Transverse colon (tissue), 4 donors: Measurements from ENCODE around the gene ZNF213. TPM values are rescaled to one million over a fixed set of nuclear protein-coding genes. Genes with fewer than 3 reads are reported as not detected.

Source experiments
- DNase-seq: peaks from one replicate; pipeline ENCODE4 v3.0.0-alpha.2; 2019
- H3K27ac ChIP-seq, 4 donors: fragments of 200-600 bp; sonication (generic); 2 replicates each; pipeline ENCODE4 v1.5.1; 2016 to 2018; ENCODE audit warnings: inconsistent platforms in 4 of 4
- H3K27me3 ChIP-seq: fragments of 200-600 bp; sonication (generic); 2 replicates; pipeline ENCODE4 v1.5.1; 2017; ENCODE audit warnings: inconsistent platforms
- H3K36me3 ChIP-seq, 4 donors: fragments of 200-600 bp; sonication (generic); 2 replicates each; pipeline ENCODE4 v1.5.1; 2017 to 2019; ENCODE audit warnings: inconsistent platforms in 4 of 4
- H3K4me1 ChIP-seq, 4 donors: fragments of 200-600 bp; sonication (generic); 2 replicates each; pipeline ENCODE4 v1.5.1; 2017 to 2020; ENCODE audit warnings: inconsistent platforms in 4 of 4
- H3K4me3 ChIP-seq, 4 donors: fragments of 200-600 bp; sonication (generic); 1 replicate in 1 of 4; 2 replicates in 3 of 4; pipeline versions ENCODE4 v1.5.1 to v1.6.1; 2017 to 2019; ENCODE audit warnings: inconsistent platforms in 4 of 4
- H3K9me3 ChIP-seq, 2 donors: fragments of 200-600 bp; sonication (generic); 2 replicates each; pipeline ENCODE4 v1.5.1; 2017 to 2019; ENCODE audit warnings: inconsistent platforms in 2 of 2
- CTCF ChIP-seq, 5 experiments: fragments of 200-600 bp in 3 of 5; fragments of 450-650 bp in 2 of 5; sonication (generic) in 3 of 5; IDR thresholded peaks; 1 replicate in 2 of 5; 2 replicates in 3 of 5; pipeline ENCODE4 v1.5.1; 2016 to 2017; ENCODE audit warnings: antibody characterized with exemption in 5 of 5, inconsistent platforms in 3 of 5, mild to moderate bottlenecking in 2 of 5, moderate library complexity in 1 of 5
- EP300 ChIP-seq: sonication (generic); formaldehyde crosslinking; IDR thresholded peaks from one replicate; pipeline ENCODE4 v1.6.1; 2017; ENCODE audit warnings: antibody characterized with exemption, low read depth
- POLR2A ChIP-seq: fragments of 450-650 bp; IDR thresholded peaks from one replicate; pipeline ENCODE4 v1.6.1; 2016; ENCODE audit warnings: antibody characterized with exemption, mild to moderate bottlenecking, moderate library complexity
- POLR2AphosphoS5 ChIP-seq, 3 donors: sonication (generic); formaldehyde crosslinking; IDR thresholded peaks; one replicate each; pipeline ENCODE4 v1.6.1; 2016; ENCODE audit warnings: antibody characterized with exemption in 3 of 3
- WGBS, 2 donors: methylation state at CpG; one replicate each; pipeline ENCODE4 v1.1.5; 2018; ENCODE audit warnings: low coverage in 1 of 2; 5-methylcytosine and 5-hydroxymethylcytosine counted together
- in situ Hi-C, 4 donors: fragments of 200-750 bp; cut with MboI; loops; one replicate each; pipeline versions ENCODE4 v1.15.0 to v1.15.1; 2017; ENCODE audit warnings: low sequenced_read_pairs in 3 of 4, low pct_ligation_motif_present in 1 of 4, low pct_unique_long_range_greater_than_20kb in 1 of 4
- intact Hi-C: fragments of 100-400 bp; cut with DNase I; formaldehyde crosslinking; loops from one replicate; pipeline ENCODE4 v1.15.1; 2023; ENCODE audit warnings: low total_unique reads
- total RNA-seq, 4 donors: library from RNA; depleted of rRNA; stranded (reverse); fragments of >200 nt; gene quantifications; one replicate each; pipeline ENCODE4 v1.1.0, GENCODE V29; 2016

Gene ZNF213
- total RNA-seq, 4 donors from 2014 or later = 12.1 to 64.3 (median 16.1) TPM

- H3K36me3 ChIP-seq = no peaks in the 10 kb centered on the region
- intact Hi-C loops = no loop called here
- WGBS, 2 donors = 90% methylated on average over 16 of the region's 20 CpGs; no CpG with 5 or more reads in 1 of the 2 donors
These were observed 16.0 kb upstream of the ZNF213 start for GRCh38 chr16:3118846-3119245.

GRCh38 chr16:3119286-3119685 is 15.5 kb upstream of the ZNF213 start:
- 93% methylated on average over 31 of the region's 33 CpGs; no CpG with 5 or more reads in 1 of the 2 donors for WGBS, 2 donors
- TF ChIP-seq POLR2AphosphoS5 (IDR thresholded peaks at IDR 0.05) (no peak), EP300 (no peak), POLR2A (no peak), CTCF (IDR thresholded peaks at IDR 0.05) (no peak)
- Histone ChIP-seq H3K4me1 (peaks cover 3 to 8% (median 6%) of the 10 kb centered on the region in 4 donors), H3K27ac (no peak overlapping the region), H3K4me3 (no peak overlapping the region), H3K27me3 (no peaks in the 10 kb centered on the region), H3K9me3 (no peaks in the 10 kb centered on the region), H3K36me3 (no peaks in the 10 kb centered on the region)
- in situ Hi-C loops (no loop called here), intact Hi-C loops (no loop called here)
- DNase-seq = no peak

More at GRCh38 chr16:3118846-3119245, 16.0 kb upstream of the ZNF213 start:
- in situ Hi-C loops = no loop called here
- peaks cover 3 to 11% (median 9%) of the 10 kb centered on the region in 4 donors for H3K4me1 ChIP-seq
- no peak for DNase-seq
- TF ChIP-seq POLR2A (no peak), CTCF (IDR thresholded peaks at IDR 0.05) (no peak), EP300 (no peak), POLR2AphosphoS5 (IDR thresholded peaks at IDR 0.05) (no peak)
- no peaks in the 10 kb centered on the region for H3K9me3 ChIP-seq
- H3K4me3 ChIP-seq = no peak overlapping the region
- no peak overlapping the region for H3K27ac ChIP-seq
- no peaks in the 10 kb centered on the region for H3K27me3 ChIP-seq

- no peaks in the 10 kb centered on the region for H3K27me3 ChIP-seq
- no peaks in the 10 kb centered on the region for H3K36me3 ChIP-seq
- DNase-seq = no peak
- no peaks in the 10 kb centered on the region for H3K9me3 ChIP-seq
- H3K4me3 ChIP-seq = no peak overlapping the region
- intact Hi-C loops (no loop called here), in situ Hi-C loops (loop anchor here in 2 of 4 donors (10.0 kb wide), 1 partner anchor 55 kb away; the partner anchor contains the start of gene IL32 (in 2 of the 2))
- H3K4me1 ChIP-seq = peaks cover 3 to 11% (median 6%) of the 10 kb centered on the region in 4 donors
- WGBS, 2 donors = 94% methylated on average over 57 of the region's 57 CpGs; no CpG with 5 or more reads in 1 of the 2 donors
- no peak overlapping the region for H3K27ac ChIP-seq
- TF ChIP-seq EP300 = no peak
These were observed 15.0 kb upstream of the ZNF213 start for GRCh38 chr16:3119701-3120408.

- in situ Hi-C loops = loop anchor here in 2 of 4 donors (10.0 kb wide), 1 partner anchor 56 kb away; the partner anchor contains the start of gene IL32 (in 2 of the 2)
- WGBS, 2 donors = 91% methylated on average over 16 of the region's 16 CpGs; no CpG with 5 or more reads in 1 of the 2 donors
- no peak overlapping the region for H3K4me3 ChIP-seq
- no peak overlapping the region for H3K27ac ChIP-seq
- no peaks in the 10 kb centered on the region for H3K27me3 ChIP-seq
- no peaks in the 10 kb centered on the region for H3K36me3 ChIP-seq
- no peak for TF ChIP-seq EP300
- TF ChIP-seq POLR2A = no peak
- no peak for TF ChIP-seq CTCF (IDR thresholded peaks at IDR 0.05)
- no peak for TF ChIP-seq POLR2AphosphoS5 (IDR thresholded peaks at IDR 0.05)
- DNase-seq = no peak
- no peaks in the 10 kb centered on the region for H3K9me3 ChIP-seq
- H3K4me1 ChIP-seq = peaks cover 5 to 14% (median 9%) of the 10 kb centered on the region in 4 donors
- intact Hi-C loops = no loop called here
These were observed 14.4 kb upstream of the ZNF213 start for GRCh38 chr16:3120435-3120834.
